Subcutaneous abdominal adipose tissue (tissue), 5 donors: ENCODE results near the gene AATK.

ENCODE experiments used
- H3K27ac ChIP-seq: one replicate; pipeline ENCODE4 v1.7.0; 2013; ENCODE audit warnings: low read depth, mild to moderate bottlenecking, inconsistent platforms, low read length, moderate library complexity
- H3K27me3 ChIP-seq, 5 donors: one replicate each; pipeline ENCODE4 v1.7.0; 2013; ENCODE audit warnings: low read length in 5 of 5, inconsistent platforms in 1 of 5; ENCODE audit not compliant: control insufficient read depth in 5 of 5, insufficient read depth in 4 of 5
- H3K36me3 ChIP-seq, 5 donors: one replicate each; pipeline ENCODE4 v1.7.0; 2013; ENCODE audit warnings: low read length in 5 of 5; ENCODE audit not compliant: control insufficient read depth in 5 of 5, insufficient read depth in 5 of 5
- H3K4me1 ChIP-seq, 5 donors: one replicate each; pipeline ENCODE4 v1.7.0; 2013; ENCODE audit warnings: low read length in 5 of 5, mild to moderate bottlenecking in 3 of 5, moderate library complexity in 1 of 5; ENCODE audit not compliant: control insufficient read depth in 5 of 5, insufficient read depth in 5 of 5
- H3K4me3 ChIP-seq, 5 donors: one replicate each; pipeline ENCODE4 v1.7.0; 2013; ENCODE audit warnings: low read length in 5 of 5, low read depth in 1 of 5
- H3K9ac ChIP-seq, 5 donors: one replicate each; pipeline ENCODE4 v1.7.0; 2013; ENCODE audit warnings: low read length in 5 of 5, mild to moderate bottlenecking in 4 of 5, moderate library complexity in 3 of 5
- H3K9me3 ChIP-seq, 5 donors: one replicate each; pipeline ENCODE4 v1.7.0; 2013; ENCODE audit warnings: low read length in 5 of 5; ENCODE audit not compliant: control insufficient read depth in 5 of 5
- donor health status: healthy.
- donor health status: healthy.
- donor health status: healthy.
- donor health status: healthy.
- donor health status: healthy.

Gene AATK

DNA sequence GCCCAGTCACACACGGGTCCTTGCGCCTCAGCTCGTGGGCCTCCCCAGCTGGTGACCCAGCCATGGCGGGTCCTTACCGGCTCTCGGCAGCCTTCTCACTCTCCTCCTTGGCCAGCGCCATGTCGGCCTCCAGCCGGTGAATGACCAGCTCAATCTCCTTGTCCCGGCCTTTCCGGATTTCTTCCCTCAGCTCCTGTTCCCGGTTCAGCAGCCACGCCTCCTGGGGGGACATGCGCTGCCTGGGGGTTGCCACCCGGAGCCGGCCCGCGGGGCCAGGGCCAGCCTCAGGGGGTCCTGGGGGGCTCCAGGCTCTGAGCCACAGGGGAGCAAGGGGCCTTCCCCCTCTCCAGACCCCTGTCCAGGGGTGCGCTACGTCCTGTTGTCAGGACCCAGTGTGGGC, 25.1 kb upstream of the AATK start:
- Histone ChIP-seq H3K9me3 (no peaks in the 10 kb centered on the region), H3K9ac (no peak overlapping the region), H3K4me1 (peaks cover 0 to 14% (median 4%) of the 10 kb centered on the region in 5 donors), H3K36me3 (peaks cover 0 to 31% (median 0%) of the 10 kb centered on the region in 5 donors), H3K27me3 (no peaks in the 10 kb centered on the region), H3K4me3 (no peak overlapping the region), H3K27ac (no peak overlapping the region)

DNA sequence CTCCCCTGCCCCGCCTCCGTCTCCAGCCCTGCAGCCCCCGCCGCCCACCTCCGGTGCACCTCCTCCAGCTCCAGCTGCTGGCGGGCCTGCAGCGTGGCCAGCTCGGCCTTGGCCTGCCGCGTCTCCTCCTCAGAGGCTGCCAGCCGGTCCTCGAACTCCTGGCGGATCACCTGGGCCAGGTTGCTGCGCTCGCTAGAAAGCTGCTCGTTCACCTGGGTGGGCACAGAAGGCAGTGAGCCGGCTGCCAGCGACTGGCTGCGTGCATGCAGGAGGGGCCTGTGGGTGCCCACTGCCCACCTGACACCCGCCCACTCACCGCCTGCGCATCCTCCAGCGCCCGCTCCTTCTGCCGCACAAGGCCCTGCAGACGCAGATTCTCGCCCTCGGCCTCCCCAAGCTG, 24.6 kb upstream of the AATK start:
- H3K27ac ChIP-seq = no peak overlapping the region
- peaks cover 0 to 14% (median 4%) of the 10 kb centered on the region in 5 donors for H3K4me1 ChIP-seq
- H3K4me3 ChIP-seq = no peak overlapping the region
- H3K9ac ChIP-seq = no peak overlapping the region
- H3K36me3 ChIP-seq = peaks cover 0 to 30% (median 0%) of the 10 kb centered on the region in 5 donors
- H3K27me3 ChIP-seq = no peaks in the 10 kb centered on the region
- no peaks in the 10 kb centered on the region for H3K9me3 ChIP-seq

DNA sequence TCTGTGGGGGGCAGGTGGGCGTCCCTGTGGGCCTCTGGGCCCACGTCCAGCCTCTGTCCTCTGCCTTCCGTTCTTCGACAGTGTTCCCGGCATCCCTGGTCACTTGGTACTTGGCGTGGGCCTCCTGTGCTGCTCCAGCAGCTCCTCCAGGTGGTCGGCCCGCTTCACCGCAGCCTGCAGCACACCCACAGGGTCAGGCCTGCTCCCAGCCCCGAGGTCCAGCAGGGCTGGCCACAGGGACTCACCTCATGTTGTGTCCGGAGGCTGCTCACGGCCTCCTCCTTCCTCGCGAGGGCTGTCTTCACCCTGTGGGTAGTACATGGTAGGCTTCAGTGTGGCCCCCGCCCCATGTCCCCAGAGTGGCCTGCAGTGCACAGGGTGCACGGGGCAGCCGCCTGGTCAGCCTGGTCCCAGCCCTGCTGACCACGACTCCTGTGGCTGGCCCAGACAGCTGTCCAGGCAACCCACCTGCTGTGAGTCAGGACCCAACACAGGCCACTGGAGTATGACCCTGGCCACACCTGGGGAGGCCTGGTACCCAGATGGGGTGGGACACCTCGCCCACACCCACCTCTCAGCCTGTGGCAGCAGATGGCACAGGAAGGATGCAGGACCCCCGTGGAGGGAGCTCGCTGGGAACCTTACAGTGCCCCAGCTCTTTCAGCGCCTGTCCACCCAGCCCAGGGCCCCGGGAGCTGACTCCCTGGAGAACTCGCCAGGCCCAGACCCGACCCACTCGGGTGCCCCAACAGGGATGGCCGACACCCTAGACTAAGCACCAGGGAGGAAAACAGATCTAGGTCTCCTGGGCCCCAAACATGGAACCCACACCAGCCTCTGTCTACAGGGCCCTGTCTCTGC, 23.9 kb upstream of the AATK start:
- H3K4me3 ChIP-seq = no peak overlapping the region
- H3K9me3 ChIP-seq = no peaks in the 10 kb centered on the region
- no peak overlapping the region for H3K9ac ChIP-seq
- H3K36me3 ChIP-seq = peaks cover 0 to 23% (median 0%) of the 10 kb centered on the region in 5 donors
- peaks cover 0 to 14% (median 4%) of the 10 kb centered on the region in 5 donors for H3K4me1 ChIP-seq
- no peak overlapping the region for H3K27ac ChIP-seq
- no peaks in the 10 kb centered on the region for H3K27me3 ChIP-seq

DNA sequence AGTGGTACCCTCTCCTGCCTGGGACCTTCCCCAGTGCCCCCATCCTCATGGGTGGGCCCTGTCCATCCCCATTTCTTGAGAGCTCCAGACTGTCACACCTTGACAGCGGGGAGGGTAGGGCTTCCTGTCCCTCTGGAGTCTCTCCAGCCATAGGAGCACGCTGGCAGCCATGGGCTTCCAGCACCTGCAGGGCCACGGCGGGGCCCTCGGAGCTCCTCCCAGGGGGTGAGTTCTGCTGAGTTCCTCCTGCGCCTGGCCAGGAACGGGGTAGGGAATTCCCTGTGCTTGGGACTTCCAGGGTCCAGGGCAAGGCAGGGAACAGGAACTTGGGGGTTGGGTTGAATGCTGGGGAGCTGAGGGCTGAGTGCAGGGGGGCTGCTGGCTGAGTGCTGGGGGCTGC, 23.0 kb upstream of the AATK start:
- H3K4me3 ChIP-seq = no peak overlapping the region
- peaks cover 0 to 22% (median 0%) of the 10 kb centered on the region in 5 donors for H3K36me3 ChIP-seq
- H3K9me3 ChIP-seq = no peaks in the 10 kb centered on the region

DNA sequence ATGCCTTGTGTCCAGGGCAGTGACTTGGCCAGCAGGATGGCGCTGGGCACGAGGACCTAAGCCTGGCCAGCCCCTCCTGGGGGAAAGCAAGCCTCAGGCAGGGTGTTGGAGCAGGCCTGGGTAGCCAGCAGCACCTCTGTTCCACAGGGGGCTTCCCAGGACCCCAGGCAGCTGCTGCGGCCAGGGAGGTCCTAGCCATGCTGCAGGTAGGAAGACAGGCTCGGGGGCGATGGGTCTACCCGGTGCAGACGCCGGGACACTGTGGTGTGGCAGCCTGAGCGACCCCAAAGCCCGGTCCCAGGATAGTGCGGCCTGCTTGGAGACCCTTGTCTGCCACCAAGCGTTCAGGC, 22.4 kb upstream of the AATK start:
- peaks cover 0 to 9% (median under 1%) of the 10 kb centered on the region in 5 donors for H3K4me1 ChIP-seq
- peaks cover 0 to 22% (median 0%) of the 10 kb centered on the region in 5 donors for H3K36me3 ChIP-seq
- peaks cover 0 to 10% (median 3%) of the 10 kb centered on the region in 5 donors for H3K27me3 ChIP-seq
- no peak overlapping the region for H3K9ac ChIP-seq
- H3K9me3 ChIP-seq = no peaks in the 10 kb centered on the region
- H3K4me3 ChIP-seq = no peak overlapping the region
- no peak overlapping the region for H3K27ac ChIP-seq

More for the DNA sequence above, 23.0 kb upstream of the AATK start:
- peaks cover 0 to 5% (median 0%) of the 10 kb centered on the region in 5 donors for H3K27me3 ChIP-seq
- H3K9ac ChIP-seq = no peak overlapping the region
- H3K4me1 ChIP-seq = peaks cover 0 to 14% (median 4%) of the 10 kb centered on the region in 5 donors
- no peak overlapping the region for H3K27ac ChIP-seq

DNA sequence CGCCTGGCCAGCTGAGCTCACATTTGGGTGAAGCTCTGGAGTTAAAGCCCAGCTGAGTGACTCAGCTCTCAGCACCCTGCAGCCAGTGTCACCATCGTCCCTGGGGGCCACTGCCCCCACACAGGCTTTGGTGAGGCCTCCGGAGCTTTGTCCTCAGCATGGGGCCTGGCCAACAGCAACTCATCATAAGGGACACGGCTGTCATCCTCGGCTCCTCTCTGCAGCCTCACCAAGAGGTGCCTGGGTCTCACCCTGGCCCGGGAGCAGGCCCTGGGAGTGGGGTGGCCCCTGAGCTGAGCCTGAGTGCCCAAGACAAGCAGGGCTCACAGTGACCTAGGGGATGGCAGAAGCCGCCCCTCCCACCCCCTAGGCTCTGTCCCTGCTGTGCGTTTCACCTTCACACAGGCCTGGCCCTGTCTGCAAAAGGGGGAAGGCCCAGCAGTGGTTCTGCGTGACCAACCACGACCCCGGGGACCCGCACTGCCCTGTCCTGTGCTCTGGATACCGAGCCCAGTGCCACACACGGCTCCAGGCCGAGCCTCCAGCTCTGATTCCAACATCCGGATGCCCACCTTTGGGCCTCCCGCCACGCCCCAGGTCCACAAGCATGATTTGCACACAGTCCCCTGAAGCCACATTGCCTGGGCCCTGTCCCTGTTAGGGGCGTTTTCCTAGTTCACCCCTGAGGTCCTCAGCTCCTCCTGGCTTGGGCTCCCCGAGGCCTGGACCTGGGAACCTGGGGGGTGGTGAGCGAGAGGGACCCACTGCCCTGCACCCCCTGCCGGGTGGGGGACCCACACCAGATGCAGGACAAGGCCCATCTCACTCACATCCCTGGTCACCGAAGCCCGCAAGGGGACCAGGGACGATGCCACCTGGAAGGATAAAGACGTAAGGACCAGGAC, 21.8 kb upstream of the AATK start:
- Histone ChIP-seq H3K4me3 (no peak overlapping the region), H3K4me1 (peaks cover 0 to 3% (median 0%) of the 10 kb centered on the region in 5 donors), H3K27ac (no peak overlapping the region), H3K36me3 (peaks cover 0 to 22% (median 0%) of the 10 kb centered on the region in 5 donors), H3K9ac (no peak overlapping the region), H3K9me3 (no peaks in the 10 kb centered on the region), H3K27me3 (peaks cover 0 to 10% (median 4%) of the 10 kb centered on the region in 5 donors)

DNA sequence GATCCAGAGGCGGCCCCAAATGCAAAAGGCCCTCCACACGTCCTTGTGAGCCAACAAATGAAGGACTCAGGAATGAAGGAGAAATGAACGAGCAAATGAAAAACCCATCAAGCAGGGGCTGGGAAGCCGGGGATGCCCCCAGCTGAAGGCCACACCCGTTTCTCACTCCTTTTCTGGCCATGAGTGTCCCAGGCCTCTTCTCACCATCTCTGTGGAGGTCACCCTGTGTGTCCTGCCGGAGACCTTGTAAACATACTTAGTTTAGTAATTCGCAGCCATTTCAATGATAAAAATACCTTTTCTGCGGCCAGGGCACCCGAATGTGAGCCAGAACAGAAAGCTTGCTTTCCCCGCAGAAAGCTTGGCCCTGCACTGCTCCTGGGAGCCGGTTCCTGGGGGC, 21.1 kb upstream of the AATK start:
- Histone ChIP-seq H3K9me3 (no peaks in the 10 kb centered on the region), H3K36me3 (peaks cover 0 to 22% (median 0%) of the 10 kb centered on the region in 5 donors)

DNA sequence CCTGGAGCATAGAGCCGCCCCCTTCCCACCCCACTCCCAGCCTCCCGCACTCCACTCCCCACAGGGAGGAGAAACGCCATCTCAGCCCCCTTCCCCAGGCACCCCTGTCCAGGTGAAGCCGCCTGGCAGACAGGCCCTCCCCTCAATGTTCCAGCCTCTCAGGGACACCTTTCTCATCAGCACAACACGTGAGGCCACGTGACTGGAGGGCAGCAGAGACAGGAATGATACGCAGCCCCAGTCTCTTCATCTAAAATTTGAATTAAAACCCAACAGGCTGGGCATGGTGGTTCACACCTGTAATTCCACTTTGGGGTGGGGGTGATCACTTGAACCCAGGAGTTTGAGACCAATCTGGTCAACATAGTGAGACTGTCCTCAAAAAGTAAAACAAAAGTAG, 20.2 kb upstream of the AATK start:
- Histone ChIP-seq H3K27me3 (peaks cover 0 to 10% (median 4%) of the 10 kb centered on the region in 5 donors), H3K36me3 (peaks cover 0 to 22% (median 0%) of the 10 kb centered on the region in 5 donors), H3K9ac (no peak overlapping the region), H3K4me3 (no peak overlapping the region), H3K9me3 (no peaks in the 10 kb centered on the region), H3K4me1 (no peaks in the 10 kb centered on the region), H3K27ac (no peak overlapping the region)

More for the DNA sequence above, 21.1 kb upstream of the AATK start:
- Histone ChIP-seq H3K4me1 (no peaks in the 10 kb centered on the region), H3K9ac (no peak overlapping the region), H3K27ac (no peak overlapping the region), H3K4me3 (no peak overlapping the region), H3K27me3 (peaks cover 0 to 10% (median 4%) of the 10 kb centered on the region in 5 donors)

DNA sequence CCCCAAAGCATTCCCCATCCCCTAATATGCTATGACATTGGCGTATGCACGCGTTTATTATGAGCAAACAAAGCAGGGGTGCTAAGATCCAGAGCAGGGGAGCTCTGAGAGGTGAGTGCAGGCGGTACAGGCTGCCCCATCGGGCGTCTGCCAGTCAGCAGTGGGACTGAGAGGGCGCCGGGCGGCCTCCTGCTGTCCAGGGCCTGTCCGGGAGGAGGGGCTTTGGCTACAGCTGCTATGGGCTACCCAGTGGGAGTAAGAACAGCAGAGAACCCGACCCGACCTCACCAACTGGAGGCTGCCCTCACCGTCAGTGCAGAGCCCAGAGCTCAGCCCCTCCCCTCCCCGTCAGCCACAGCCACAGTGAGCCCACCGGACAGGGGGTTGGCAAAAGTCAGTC, 18.5 kb upstream of the AATK start:
- H3K27me3 ChIP-seq = peaks cover 0 to 10% (median 4%) of the 10 kb centered on the region in 5 donors
- no peaks in the 10 kb centered on the region for H3K4me1 ChIP-seq
- no peak overlapping the region for H3K27ac ChIP-seq
- no peak overlapping the region for H3K9ac ChIP-seq
- H3K9me3 ChIP-seq = no peaks in the 10 kb centered on the region
- H3K36me3 ChIP-seq = peaks cover 0 to 10% (median 0%) of the 10 kb centered on the region in 5 donors
- no peak overlapping the region for H3K4me3 ChIP-seq
